Measurements from ENCODE around the gene TRAIP.

Gene TRAIP

GRCh38 chr3:49869525-49870126 lies 13.3 kb upstream of the TRAIP start, which contains the start of gene CAMKV:
Gene CAMKV (minus strand): TSS chr3:49869906. CDS start chr3:49862388, 7,518 bp downstream.
- POLR2A ChIA-PET, result interaction anchor here (0.6 to 1.5 kb wide), 3 partner anchors 13 to 950 kb away, joined by 4 to 8 read pairs (median 5); partner anchors contain the start of gene TRAIP
- peak; percentile 51 for TF ChIP-seq ZNF398 (tag by site-specific recombination; IDR thresholded peaks at IDR 0.05)
- TF ChIP-seq GLIS1 (tag by site-specific recombination; IDR thresholded peaks at IDR 0.05), result peak; percentile 20; the same call in 1 of the 2 replicates
- TF ChIP-seq ZNF423 (tag by site-specific recombination; IDR thresholded peaks at IDR 0.05), result no peak
- TF ChIP-seq ZNF10 (tag by site-specific recombination; IDR thresholded peaks at IDR 0.05), result peak; percentile 14; the same call in 1 of the 2 replicates
- TF ChIP-seq ZNF175 (tag by site-specific recombination; IDR thresholded peaks at IDR 0.05), result no peak
- no peak for TF ChIP-seq YY1 (tag by site-specific recombination; IDR thresholded peaks at IDR 0.05)
- peak; percentile 65; the same call in 1 of the 2 replicates for TF ChIP-seq ZNF777 (tag by site-specific recombination; IDR thresholded peaks at IDR 0.05; ENCODE audit: borderline replicate concordance)
- TF ChIP-seq SP2 (tag by site-specific recombination; IDR thresholded peaks at IDR 0.05), result peak; percentile 37; the same call in 1 of the 2 replicates
- TF ChIP-seq BCL11B (tag by site-specific recombination; IDR thresholded peaks at IDR 0.05; ENCODE audit: low read depth), result 0 out of 2 replicates have a peak, but pooled peaks have one; percentile 27
- TF ChIP-seq ZNF510 (tag by site-specific recombination; IDR thresholded peaks at IDR 0.05; ENCODE audit: insufficient replicate concordance), result no peak
- no peak for TF ChIP-seq GFI1B (tag by site-specific recombination; IDR thresholded peaks at IDR 0.05)
- no peak for TF ChIP-seq ZNF518A (tag by site-specific recombination; conservative IDR thresholded peaks at IDR 0.05; ENCODE audit: low read depth)
- TF ChIP-seq ZNF391 (tag by site-specific recombination; IDR thresholded peaks at IDR 0.05; ENCODE audit: borderline replicate concordance, low read depth), result no peak
- TF ChIP-seq ZNF335 (tag by site-specific recombination; conservative IDR thresholded peaks at IDR 0.05), result peak; percentile 66
- TF ChIP-seq ZBTB26 (tag by site-specific recombination; optimal IDR thresholded peaks at IDR 0.05), result peak; percentile 67
- TF ChIP-seq ZNF548 (tag by site-specific recombination; IDR thresholded peaks at IDR 0.05), result no peak
- peak; percentile 20; the same call in 1 of the 2 replicates for TF ChIP-seq ZBTB20 (tag by site-specific recombination; IDR thresholded peaks at IDR 0.05)
- TF ChIP-seq PATZ1 (tag by site-specific recombination; IDR thresholded peaks at IDR 0.05), result peak; percentile 35; the same call in 1 of the 2 replicates
- TF ChIP-seq ZNF311 (tag by site-specific recombination; IDR thresholded peaks at IDR 0.05; ENCODE audit: borderline replicate concordance), result no peak
- TF ChIP-seq SP3 (tag by site-specific recombination; IDR thresholded peaks at IDR 0.05), result peak; percentile 39; the same call in 1 of the 2 replicates
- peak; percentile 4; the same call in 1 of the 2 replicates for TF ChIP-seq EGR2 (tag by site-specific recombination; IDR thresholded peaks at IDR 0.05; ENCODE audit: low read depth)
- peak; percentile 81 for TF ChIP-seq PRDM10 (tag by site-specific recombination; IDR thresholded peaks at IDR 0.05)
- TF ChIP-seq ZNF596 (tag by site-specific recombination; IDR thresholded peaks at IDR 0.05), result no peak

More at GRCh38 chr3:49869525-49870126, 13.3 kb upstream of the TRAIP start, which contains the start of gene CAMKV:
- CTCF ChIA-PET, result no interaction called here
- Histone ChIP-seq H3K4me3 (ENCODE audit: low read depth, low read length) (peak within 1 kb of the TSS; percentile 32), H3K36me3 (ENCODE audit: control insufficient read depth in 2 of 2, insufficient read depth in 1 of 2, low read length in 2 of 2) (no peaks in the 10 kb centered on the region), H3K9me3 (ENCODE audit: control insufficient read depth, insufficient read depth, low read depth, low read length) (no peaks in the 10 kb centered on the region), H3K27ac (ENCODE audit: extremely low read depth, low read depth, low read length) (no peak within 1 kb of the TSS), H3K4me1 (ENCODE audit: control insufficient read depth, insufficient read depth, low read length) (no peaks in the 10 kb centered on the region)
